ENCODE data around the gene SAMD4B. TPM values are rescaled to one million over a fixed set of nuclear protein-coding genes. Genes with fewer than 3 reads are reported as not detected.

The SAMD4B gene
- total and polyA plus RNA-seq, 2 donors from 2014 or later = 92.9 to 100 TPM

GRCh38 chr19:39388657-39389056 lies 46.4 kb downstream of the SAMD4B start:
- H3K4me1 ChIP-seq (ENCODE audit: control insufficient read depth in 2 of 3, insufficient read depth in 2 of 3, low read depth in 1 of 3, low read length in 3 of 3) = peaks cover 0 to 14% (median 8%) of the 10 kb centered on the region in 3 donors
- H3K27me3 ChIP-seq (ENCODE audit: control insufficient read depth, insufficient read depth, low read length) = no peaks in the 10 kb centered on the region
- no peak overlapping the region for H3K27ac ChIP-seq (ENCODE audit: low read depth in 2 of 2, low read length in 2 of 2)
- TF ChIP-seq CTCF (IDR thresholded peaks at IDR 0.05; ENCODE audit: borderline replicate concordance, extremely low read depth, insufficient read depth) = no peak
- FAIRE-seq (no peak), DNase-seq (peak in 1 of 5 donors; percentile 29)
- H3K36me3 ChIP-seq (ENCODE audit: control insufficient read depth in 2 of 3, insufficient read depth in 3 of 3, low read length in 3 of 3) = peaks cover 9 to 36% (median 29%) of the 10 kb centered on the region in 3 donors
- H3K4me3 ChIP-seq (ENCODE audit: low read length in 3 of 3) = no peak overlapping the region
- no peaks in the 10 kb centered on the region for H3K9me3 ChIP-seq (ENCODE audit: control insufficient read depth in 2 of 3, insufficient read depth in 1 of 3, low read length in 3 of 3)
- no peak overlapping the region for H3K9ac ChIP-seq (ENCODE audit: low read length in 3 of 3)
- intact Hi-C loops (cut with DNase I) = no loop called here

GRCh38 chr19:39389631-39390414 lies 47.6 kb downstream of the SAMD4B start:
- Histone ChIP-seq H3K9ac (ENCODE audit: low read length in 3 of 3) (peak overlapping the region; percentile 87 to 95 (median 94)), H3K27ac (ENCODE audit: low read depth in 2 of 2, low read length in 2 of 2) (peak overlapping the region in 1 of 2 donors; percentile 99), H3K4me1 (ENCODE audit: control insufficient read depth in 2 of 3, insufficient read depth in 2 of 3, low read depth in 1 of 3, low read length in 3 of 3) (peaks cover 0 to 14% (median 8%) of the 10 kb centered on the region in 3 donors), H3K9me3 (ENCODE audit: control insufficient read depth in 2 of 3, insufficient read depth in 1 of 3, low read length in 3 of 3) (no peaks in the 10 kb centered on the region), H3K4me3 (ENCODE audit: low read length in 3 of 3) (peak overlapping the region; percentile 70 to 97 (median 94)), H3K27me3 (ENCODE audit: control insufficient read depth, insufficient read depth, low read length) (no peaks in the 10 kb centered on the region), H3K36me3 (ENCODE audit: control insufficient read depth in 2 of 3, insufficient read depth in 3 of 3, low read length in 3 of 3) (peaks cover 10 to 38% (median 33%) of the 10 kb centered on the region in 3 donors)
- no peak for TF ChIP-seq CTCF (IDR thresholded peaks at IDR 0.05; ENCODE audit: borderline replicate concordance, extremely low read depth, insufficient read depth)
- no peak for FAIRE-seq
- intact Hi-C loops (cut with DNase I) = no loop called here
- peak in 2 of 5 donors; percentile 10 to 59 for DNase-seq

GRCh38 chr19:39390451-39390750 lies 48.2 kb downstream of the SAMD4B start:
- intact Hi-C loops (cut with DNase I) = no loop called here
- no peak for DNase-seq
- Histone ChIP-seq H3K27me3 (ENCODE audit: control insufficient read depth, insufficient read depth, low read length) (no peaks in the 10 kb centered on the region), H3K4me1 (ENCODE audit: control insufficient read depth in 2 of 3, insufficient read depth in 2 of 3, low read depth in 1 of 3, low read length in 3 of 3) (peaks cover 0 to 14% (median 8%) of the 10 kb centered on the region in 3 donors), H3K36me3 (ENCODE audit: control insufficient read depth in 2 of 3, insufficient read depth in 3 of 3, low read length in 3 of 3) (peaks cover 10 to 38% (median 33%) of the 10 kb centered on the region in 3 donors), H3K4me3 (ENCODE audit: low read length in 3 of 3) (peak overlapping the region; percentile 70 to 97 (median 94)), H3K27ac (ENCODE audit: low read depth in 2 of 2, low read length in 2 of 2) (peak overlapping the region; percentile 92 to 99), H3K9ac (ENCODE audit: low read length in 3 of 3) (peak overlapping the region; percentile 87 to 95 (median 94)), H3K9me3 (ENCODE audit: control insufficient read depth in 2 of 3, insufficient read depth in 1 of 3, low read length in 3 of 3) (no peaks in the 10 kb centered on the region)
- no peak for TF ChIP-seq CTCF (IDR thresholded peaks at IDR 0.05; ENCODE audit: borderline replicate concordance, extremely low read depth, insufficient read depth)
- no peak for FAIRE-seq
